Panc1 (cell line): ENCODE measurements around the gene CORO2A.

Experiments used
- POLR2AphosphoS5 ChIP-seq: IDR thresholded peaks from 2 replicates; pipeline ENCODE4 v1.6.1; 2012; ENCODE audit warnings: mild to moderate bottlenecking, low read depth, low read length, moderate library complexity
- SIN3A ChIP-seq: IDR thresholded peaks from 2 replicates; pipeline ENCODE4 v1.6.1; 2012; ENCODE audit warnings: low read depth, mild to moderate bottlenecking, low read length, moderate library complexity, borderline replicate concordance; ENCODE audit not compliant: insufficient read depth
- TCF7L2 ChIP-seq: IDR thresholded peaks from 2 replicates; pipeline ENCODE4 v1.6.1; 2011; ENCODE audit warnings: mild to moderate bottlenecking, low read depth, low read length, inconsistent platforms
- TF ChIP-seq, protein P1 (sequence below): fragments of 450-650 bp; IDR thresholded peaks from 2 replicates; pipeline ENCODE4 v1.5.1; 2017; ENCODE audit warnings: mild to moderate bottlenecking
- TF ChIP-seq, protein P2 (sequence below), 2 experiments: IDR thresholded peaks; 2 replicates each; pipeline ENCODE4 v1.6.1; 2011 to 2012; ENCODE audit warnings: low read depth in 2 of 2, control low read depth in 1 of 2, low read length in 1 of 2, mild to moderate bottlenecking in 1 of 2, moderate library complexity in 1 of 2; ENCODE audit not compliant: insufficient read depth in 1 of 2

DNA sequence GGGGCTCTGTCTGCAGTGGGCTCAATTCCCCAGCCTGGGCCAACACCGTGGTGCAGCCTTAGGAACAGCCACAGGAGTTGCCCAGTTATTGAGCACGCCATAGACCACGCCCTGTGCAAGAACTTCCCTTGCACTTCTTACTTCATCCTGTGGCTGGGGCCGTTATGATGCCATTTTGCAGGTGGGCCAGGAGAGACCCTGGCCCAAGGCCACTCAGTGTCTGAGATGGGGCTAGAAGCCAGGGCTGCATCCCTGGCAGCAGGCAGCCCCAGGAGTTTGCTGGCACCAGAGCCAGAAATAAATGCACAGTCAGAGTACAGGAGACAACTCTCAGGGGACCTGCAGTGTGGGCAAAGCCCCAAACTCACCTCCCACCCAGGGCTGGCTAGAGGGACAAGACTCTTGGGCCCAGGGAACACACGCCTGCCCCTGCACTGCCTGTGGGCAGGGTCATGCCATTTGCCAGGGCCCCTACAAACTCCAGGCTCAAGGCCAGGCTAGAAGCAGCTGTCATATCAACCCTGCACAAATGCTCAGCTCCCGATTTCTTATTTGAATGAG is 6.7 kb downstream of the CORO2A start:
- TF ChIP-seq, protein P1, sequence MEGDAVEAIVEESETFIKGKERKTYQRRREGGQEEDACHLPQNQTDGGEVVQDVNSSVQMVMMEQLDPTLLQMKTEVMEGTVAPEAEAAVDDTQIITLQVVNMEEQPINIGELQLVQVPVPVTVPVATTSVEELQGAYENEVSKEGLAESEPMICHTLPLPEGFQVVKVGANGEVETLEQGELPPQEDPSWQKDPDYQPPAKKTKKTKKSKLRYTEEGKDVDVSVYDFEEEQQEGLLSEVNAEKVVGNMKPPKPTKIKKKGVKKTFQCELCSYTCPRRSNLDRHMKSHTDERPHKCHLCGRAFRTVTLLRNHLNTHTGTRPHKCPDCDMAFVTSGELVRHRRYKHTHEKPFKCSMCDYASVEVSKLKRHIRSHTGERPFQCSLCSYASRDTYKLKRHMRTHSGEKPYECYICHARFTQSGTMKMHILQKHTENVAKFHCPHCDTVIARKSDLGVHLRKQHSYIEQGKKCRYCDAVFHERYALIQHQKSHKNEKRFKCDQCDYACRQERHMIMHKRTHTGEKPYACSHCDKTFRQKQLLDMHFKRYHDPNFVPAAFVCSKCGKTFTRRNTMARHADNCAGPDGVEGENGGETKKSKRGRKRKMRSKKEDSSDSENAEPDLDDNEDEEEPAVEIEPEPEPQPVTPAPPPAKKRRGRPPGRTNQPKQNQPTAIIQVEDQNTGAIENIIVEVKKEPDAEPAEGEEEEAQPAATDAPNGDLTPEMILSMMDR: no peak
- TF ChIP-seq POLR2AphosphoS5 (no peak), SIN3A (no peak), TCF7L2 (no peak)
- TF ChIP-seq, protein P2, sequence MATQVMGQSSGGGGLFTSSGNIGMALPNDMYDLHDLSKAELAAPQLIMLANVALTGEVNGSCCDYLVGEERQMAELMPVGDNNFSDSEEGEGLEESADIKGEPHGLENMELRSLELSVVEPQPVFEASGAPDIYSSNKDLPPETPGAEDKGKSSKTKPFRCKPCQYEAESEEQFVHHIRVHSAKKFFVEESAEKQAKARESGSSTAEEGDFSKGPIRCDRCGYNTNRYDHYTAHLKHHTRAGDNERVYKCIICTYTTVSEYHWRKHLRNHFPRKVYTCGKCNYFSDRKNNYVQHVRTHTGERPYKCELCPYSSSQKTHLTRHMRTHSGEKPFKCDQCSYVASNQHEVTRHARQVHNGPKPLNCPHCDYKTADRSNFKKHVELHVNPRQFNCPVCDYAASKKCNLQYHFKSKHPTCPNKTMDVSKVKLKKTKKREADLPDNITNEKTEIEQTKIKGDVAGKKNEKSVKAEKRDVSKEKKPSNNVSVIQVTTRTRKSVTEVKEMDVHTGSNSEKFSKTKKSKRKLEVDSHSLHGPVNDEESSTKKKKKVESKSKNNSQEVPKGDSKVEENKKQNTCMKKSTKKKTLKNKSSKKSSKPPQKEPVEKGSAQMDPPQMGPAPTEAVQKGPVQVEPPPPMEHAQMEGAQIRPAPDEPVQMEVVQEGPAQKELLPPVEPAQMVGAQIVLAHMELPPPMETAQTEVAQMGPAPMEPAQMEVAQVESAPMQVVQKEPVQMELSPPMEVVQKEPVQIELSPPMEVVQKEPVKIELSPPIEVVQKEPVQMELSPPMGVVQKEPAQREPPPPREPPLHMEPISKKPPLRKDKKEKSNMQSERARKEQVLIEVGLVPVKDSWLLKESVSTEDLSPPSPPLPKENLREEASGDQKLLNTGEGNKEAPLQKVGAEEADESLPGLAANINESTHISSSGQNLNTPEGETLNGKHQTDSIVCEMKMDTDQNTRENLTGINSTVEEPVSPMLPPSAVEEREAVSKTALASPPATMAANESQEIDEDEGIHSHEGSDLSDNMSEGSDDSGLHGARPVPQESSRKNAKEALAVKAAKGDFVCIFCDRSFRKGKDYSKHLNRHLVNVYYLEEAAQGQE (IDR thresholded peaks at IDR 0.05; ENCODE audit: insufficient read depth in 1 of 2, low read depth in 2 of 2, low read length in 1 of 2): no peak
